ENCODE results near the gene VTCN1. TPM values are rescaled to one million over a fixed set of nuclear protein-coding genes. Genes with fewer than 3 reads are reported as not detected.

The VTCN1 gene
- total RNA-seq, 1 experiment from 2014 or later, result 0.17 TPM

GRCh38 chr1:117146072-117146471 is 64.7 kb downstream of the VTCN1 start:
- no peak overlapping the region for H3K9ac ChIP-seq (ENCODE audit: low read length)
- intact Hi-C loops (cut with micrococcal nuclease), result no loop called here
- no peak overlapping the region for H3K27ac ChIP-seq (ENCODE audit: low read depth, low read length)
- CTCF ChIA-PET, result no interaction called here
- POLR2A ChIA-PET, result no interaction called here
- H3K9me2 ChIP-seq (ENCODE audit: insufficient read depth), result 0 out of 2 replicates have a peak, but pooled peaks cover 3% of the 10 kb centered on the region
- no peak for TF ChIP-seq POLR2AphosphoS5 (IDR thresholded peaks at IDR 0.05; ENCODE audit: low read depth, low read length)
- no peak for TF ChIP-seq ZFX (IDR thresholded peaks at IDR 0.05)
- TF ChIP-seq MAX (IDR thresholded peaks at IDR 0.05), result no peak
- no peak for TF ChIP-seq CEBPB (IDR thresholded peaks at IDR 0.05; ENCODE audit: low read depth)
- TF ChIP-seq CTCF (IDR thresholded peaks at IDR 0.05 in 2 of 3, conservative IDR thresholded peaks at IDR 0.05 in 1 of 3; ENCODE audit: borderline replicate concordance in 1 of 3, insufficient read depth in 1 of 3, low read depth in 2 of 3, low read length in 2 of 3), result no peak
- TF ChIP-seq JUND (IDR thresholded peaks at IDR 0.05), result no peak
- TF ChIP-seq, protein P1, sequence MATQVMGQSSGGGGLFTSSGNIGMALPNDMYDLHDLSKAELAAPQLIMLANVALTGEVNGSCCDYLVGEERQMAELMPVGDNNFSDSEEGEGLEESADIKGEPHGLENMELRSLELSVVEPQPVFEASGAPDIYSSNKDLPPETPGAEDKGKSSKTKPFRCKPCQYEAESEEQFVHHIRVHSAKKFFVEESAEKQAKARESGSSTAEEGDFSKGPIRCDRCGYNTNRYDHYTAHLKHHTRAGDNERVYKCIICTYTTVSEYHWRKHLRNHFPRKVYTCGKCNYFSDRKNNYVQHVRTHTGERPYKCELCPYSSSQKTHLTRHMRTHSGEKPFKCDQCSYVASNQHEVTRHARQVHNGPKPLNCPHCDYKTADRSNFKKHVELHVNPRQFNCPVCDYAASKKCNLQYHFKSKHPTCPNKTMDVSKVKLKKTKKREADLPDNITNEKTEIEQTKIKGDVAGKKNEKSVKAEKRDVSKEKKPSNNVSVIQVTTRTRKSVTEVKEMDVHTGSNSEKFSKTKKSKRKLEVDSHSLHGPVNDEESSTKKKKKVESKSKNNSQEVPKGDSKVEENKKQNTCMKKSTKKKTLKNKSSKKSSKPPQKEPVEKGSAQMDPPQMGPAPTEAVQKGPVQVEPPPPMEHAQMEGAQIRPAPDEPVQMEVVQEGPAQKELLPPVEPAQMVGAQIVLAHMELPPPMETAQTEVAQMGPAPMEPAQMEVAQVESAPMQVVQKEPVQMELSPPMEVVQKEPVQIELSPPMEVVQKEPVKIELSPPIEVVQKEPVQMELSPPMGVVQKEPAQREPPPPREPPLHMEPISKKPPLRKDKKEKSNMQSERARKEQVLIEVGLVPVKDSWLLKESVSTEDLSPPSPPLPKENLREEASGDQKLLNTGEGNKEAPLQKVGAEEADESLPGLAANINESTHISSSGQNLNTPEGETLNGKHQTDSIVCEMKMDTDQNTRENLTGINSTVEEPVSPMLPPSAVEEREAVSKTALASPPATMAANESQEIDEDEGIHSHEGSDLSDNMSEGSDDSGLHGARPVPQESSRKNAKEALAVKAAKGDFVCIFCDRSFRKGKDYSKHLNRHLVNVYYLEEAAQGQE (IDR thresholded peaks at IDR 0.05; ENCODE audit: low read depth), result no peak
- H3K36me3 ChIP-seq (ENCODE audit: control insufficient read depth in 1 of 2, insufficient read depth in 2 of 2, low read length in 2 of 2), result no peaks in the 10 kb centered on the region
- no peak overlapping the region for H3K4me2 ChIP-seq (ENCODE audit: low read length)
- no TSS peak for BruUV-seq (replicated peaks)
- H3K4me1 ChIP-seq (ENCODE audit: control insufficient read depth in 1 of 2, insufficient read depth in 2 of 2, low read length in 2 of 2), result peaks cover 16 to 17% of the 10 kb centered on the region in 2 experiments
- no peak overlapping the region for H3K4me3 ChIP-seq (replicated peaks in 1 of 2; ENCODE audit: low read depth in 1 of 2, low read length in 2 of 2)
- no peak for ATAC-seq
- RAD21 ChIA-PET (ENCODE audit: low non-redundant PET in 1 of 2, low total read pairs in 2 of 2, uncharacterized antibody in 2 of 2, unreplicated experiment in 2 of 2), result no interaction called here
- H3K79me2 ChIP-seq (ENCODE audit: insufficient read depth, low read length), result no peaks in the 10 kb centered on the region
- H3K27me3 ChIP-seq (ENCODE audit: insufficient read depth, low read length), result no peaks in the 10 kb centered on the region
- H2AFZ ChIP-seq (ENCODE audit: low read depth, low read length, poor library complexity, severe bottlenecking), result no peak overlapping the region
- H4K20me1 ChIP-seq (ENCODE audit: insufficient read depth), result no peaks in the 10 kb centered on the region
- no peaks in the 10 kb centered on the region for H3K9me3 ChIP-seq (ENCODE audit: control insufficient read depth in 1 of 2, insufficient read depth in 1 of 2, low read depth in 1 of 2, low read length in 2 of 2)
- no peak for DNase-seq (ENCODE audit: low read depth, low spot score)
